ENCODE results near the gene APEH. TPM values are rescaled to one million over a fixed set of nuclear protein-coding genes. Genes with fewer than 3 reads are reported as not detected.
A peak's percentile ranks its signal among the peaks of the same experiment; 100 is the strongest.
"Not testable (repeated sequence)": the region's sequence is repeated elsewhere in the genome, so short reads cannot be mapped to it uniquely, and the experiment has no call there.

APEH gene
- total and polyA plus RNA-seq, 9 of the 15 experiments (the other 6 are each of a cell fraction or from before 2014, with no cell fraction given) = 70.9 to 177 (median 117) TPM

- H3K4me2 ChIP-seq (ENCODE audit: insufficient read depth, low read length); intact Hi-C loops (cut with micrococcal nuclease); POLR2A ChIA-PET; H3K9ac ChIP-seq (ENCODE audit: insufficient read depth in 1 of 2, low read depth in 2 of 2, low read length in 2 of 2); in situ Hi-C loops (cut with MboI); DNase-seq (ENCODE audit: extremely low read depth in 1 of 4, low spot score in 3 of 4); FAIRE-seq; H3K27me3 ChIP-seq (ENCODE audit: control insufficient read depth in 2 of 2, insufficient read depth in 2 of 2, low read length in 2 of 2); H4K20me1 ChIP-seq (replicated peaks; ENCODE audit: control insufficient read depth, insufficient read depth, low read length); H3K9me3 ChIP-seq (replicated peaks; ENCODE audit: control insufficient read depth, insufficient read depth, low read depth, low read length); H2AFZ ChIP-seq (ENCODE audit: low read depth, low read length); CTCF ChIA-PET (ENCODE audit: low intra/inter-chr PET ratio); H3K4me3 ChIP-seq; H3K27ac ChIP-seq (ENCODE audit: extremely low read depth, low read depth, low read length); BruUV-seq (replicated peaks); ATAC-seq; H3K9me1 ChIP-seq (ENCODE audit: control insufficient read depth, insufficient read depth, low read length): not testable (repeated sequence)
- H3K36me3 ChIP-seq (ENCODE audit: control insufficient read depth, insufficient read depth, low read length) = peaks cover 31% of the 10 kb centered on the region; the same call in 1 of the 3 replicates
- TF ChIP-seq POLR2G (IDR thresholded peaks at IDR 0.05; ENCODE audit: low read depth, low read length) = peak; percentile 45
- H3K79me2 ChIP-seq (ENCODE audit: control insufficient read depth, insufficient read depth, low read length) = peaks cover 13% of the 10 kb centered on the region; the same call in 2 of the 3 replicates
- 93% methylated on average over 9 of the region's 36 CpGs for WGBS (ENCODE audit: insufficient coverage, low coverage, missing lambda C conversion rate)
- peaks cover 6 to 25% of the 10 kb centered on the region in 2 experiments; a peak in 4 of 5 replicates for H3K4me1 ChIP-seq (replicated peaks in 1 of 2; ENCODE audit: control insufficient read depth in 2 of 2, insufficient read depth in 2 of 2, low read length in 2 of 2)
Measured at GRCh38 chr3:49685846-49686245, 11.7 kb downstream of the APEH start.

GRCh38 chr3:49686346-49686745, 12.2 kb downstream of the APEH start:
- H3K27ac ChIP-seq (ENCODE audit: extremely low read depth, low read depth, low read length); H4K20me1 ChIP-seq (replicated peaks; ENCODE audit: control insufficient read depth, insufficient read depth, low read length); H3K9me1 ChIP-seq (ENCODE audit: control insufficient read depth, insufficient read depth, low read length); H3K4me2 ChIP-seq (ENCODE audit: insufficient read depth, low read length); DNase-seq (ENCODE audit: extremely low read depth in 1 of 4, low spot score in 3 of 4); ATAC-seq; CTCF ChIA-PET (ENCODE audit: low intra/inter-chr PET ratio); BruUV-seq (replicated peaks); H3K4me3 ChIP-seq; POLR2A ChIA-PET; H2AFZ ChIP-seq (ENCODE audit: low read depth, low read length); H3K27me3 ChIP-seq (ENCODE audit: control insufficient read depth in 2 of 2, insufficient read depth in 2 of 2, low read length in 2 of 2); in situ Hi-C loops (cut with MboI); H3K9me3 ChIP-seq (replicated peaks; ENCODE audit: control insufficient read depth, insufficient read depth, low read depth, low read length); FAIRE-seq; H3K9ac ChIP-seq (ENCODE audit: insufficient read depth in 1 of 2, low read depth in 2 of 2, low read length in 2 of 2); intact Hi-C loops (cut with micrococcal nuclease): not testable (repeated sequence)
- Histone ChIP-seq H3K4me1 (replicated peaks in 1 of 2; ENCODE audit: control insufficient read depth in 2 of 2, insufficient read depth in 2 of 2, low read length in 2 of 2) (peaks cover 6 to 30% of the 10 kb centered on the region in 2 experiments; a peak in 4 of 5 replicates), H3K79me2 (ENCODE audit: control insufficient read depth, insufficient read depth, low read length) (peaks cover 18% of the 10 kb centered on the region; the same call in 2 of the 3 replicates), H3K36me3 (ENCODE audit: control insufficient read depth, insufficient read depth, low read length) (peaks cover 26% of the 10 kb centered on the region; the same call in 1 of the 3 replicates)
- WGBS (ENCODE audit: insufficient coverage, low coverage, missing lambda C conversion rate) = 97% methylated on average over 11 of the region's 29 CpGs
